ACC112 (cell line): ENCODE data around the gene FER1L5.

ENCODE experiments used
- H2AFZ ChIP-seq: fragments of 200-600 bp; sonication (generic); one replicate; pipeline ENCODE4 v1.6.0; 2017; ENCODE audit warnings: antibody characterized with exemption, low read length; ENCODE audit not compliant: unreplicated experiment
- H3K27ac ChIP-seq: fragments of 200-600 bp; sonication (generic); 2 replicates; pipeline ENCODE4 v1.5.1; 2014; ENCODE audit warnings: low read depth, mild to moderate bottlenecking, antibody characterized with exemption, low read length, moderate library complexity
- H3K27me3 ChIP-seq: fragments of 200-600 bp; sonication (generic); 2 replicates; pipeline ENCODE4 v1.6.1; 2014; ENCODE audit warnings: mild to moderate bottlenecking, antibody characterized with exemption, low read length, moderate library complexity, mixed read lengths; ENCODE audit not compliant: insufficient read depth
- H3K36me3 ChIP-seq: fragments of 200-600 bp; sonication (generic); 2 replicates; pipeline ENCODE4 v1.6.1; 2016; ENCODE audit warnings: mild to moderate bottlenecking, antibody characterized with exemption, low read length, moderate library complexity, mixed read lengths; ENCODE audit not compliant: insufficient read depth
- H3K4me1 ChIP-seq: fragments of 200-600 bp; sonication (generic); one replicate; pipeline ENCODE4 v1.6.1; 2016; ENCODE audit warnings: low read length, mixed read lengths; ENCODE audit not compliant: insufficient read depth, unreplicated experiment, control insufficient read depth
- H3K4me3 ChIP-seq: fragments of 200-600 bp; sonication (generic); 2 replicates; pipeline ENCODE4 v1.5.1; 2014; ENCODE audit warnings: mild to moderate bottlenecking, low read depth, low read length
- H3K79me2 ChIP-seq: fragments of 200-600 bp; sonication (generic); one replicate; pipeline ENCODE4 v1.6.0; 2016; ENCODE audit warnings: low read length; ENCODE audit not compliant: control insufficient read depth, unreplicated experiment, insufficient read depth

FER1L5 gene

GRCh38 chr2:96753661-96754282 is 111.2 kb downstream of the FER1L5 start:
- Histone ChIP-seq H3K36me3 (no peaks in the 10 kb centered on the region), H3K27ac (no peak overlapping the region), H3K79me2 (no peaks in the 10 kb centered on the region), H3K27me3 (no peaks in the 10 kb centered on the region), H3K4me1 (no peaks in the 10 kb centered on the region), H3K4me3 (no peak overlapping the region), H2AFZ (no peak overlapping the region)

GRCh38 chr2:96754317-96754716 is 111.8 kb downstream of the FER1L5 start:
- Histone ChIP-seq H3K79me2 (no peaks in the 10 kb centered on the region), H2AFZ (no peak overlapping the region), H3K4me1 (no peaks in the 10 kb centered on the region), H3K4me3 (no peak overlapping the region), H3K27ac (no peak overlapping the region), H3K36me3 (no peaks in the 10 kb centered on the region), H3K27me3 (no peaks in the 10 kb centered on the region)
